ENCODE data around the gene SVEP1.

Gene SVEP1

GRCh38 chr9:110592044-110592830 is 12.7 kb upstream of the SVEP1 start:
- no peaks in the 10 kb centered on the region for H3K27me3 Mint-ChIP-seq (ENCODE audit: low read depth)
- H3K9me3 Mint-ChIP-seq = no peaks in the 10 kb centered on the region
- H3K4me3 Mint-ChIP-seq = no peak overlapping the region
- no peak overlapping the region for H3K27ac Mint-ChIP-seq
- H3K4me1 Mint-ChIP-seq (ENCODE audit: low read depth) = no peaks in the 10 kb centered on the region
- H3K36me3 Mint-ChIP-seq (ENCODE audit: low read depth) = no peaks in the 10 kb centered on the region

DNA sequence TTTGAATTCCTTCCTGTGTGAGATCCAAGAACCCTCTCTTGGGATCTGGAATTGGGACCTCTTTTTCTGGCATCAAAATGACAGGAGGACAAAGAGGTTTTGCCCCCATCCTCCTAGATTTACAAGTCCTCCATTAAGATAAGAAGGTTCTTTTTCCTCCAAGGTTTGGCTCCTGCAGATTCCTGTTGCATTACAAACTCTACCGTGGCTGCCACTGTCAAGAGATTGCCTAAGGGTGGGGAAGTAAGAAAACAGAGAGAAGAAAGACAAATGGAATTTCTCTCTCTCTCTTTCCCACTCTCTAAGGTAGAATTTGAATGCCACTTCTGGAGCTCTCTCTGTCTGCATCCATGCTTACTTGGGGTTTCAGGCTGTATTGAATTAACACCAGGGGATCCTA is 12.0 kb upstream of the SVEP1 start:
- no peak overlapping the region for H3K27ac Mint-ChIP-seq
- no peaks in the 10 kb centered on the region for H3K36me3 Mint-ChIP-seq (ENCODE audit: low read depth)
- H3K9me3 Mint-ChIP-seq = no peaks in the 10 kb centered on the region
- peaks cover 1% of the 10 kb centered on the region for H3K27me3 Mint-ChIP-seq (ENCODE audit: low read depth)
- H3K4me1 Mint-ChIP-seq (ENCODE audit: low read depth) = no peaks in the 10 kb centered on the region
- no peak overlapping the region for H3K4me3 Mint-ChIP-seq

DNA sequence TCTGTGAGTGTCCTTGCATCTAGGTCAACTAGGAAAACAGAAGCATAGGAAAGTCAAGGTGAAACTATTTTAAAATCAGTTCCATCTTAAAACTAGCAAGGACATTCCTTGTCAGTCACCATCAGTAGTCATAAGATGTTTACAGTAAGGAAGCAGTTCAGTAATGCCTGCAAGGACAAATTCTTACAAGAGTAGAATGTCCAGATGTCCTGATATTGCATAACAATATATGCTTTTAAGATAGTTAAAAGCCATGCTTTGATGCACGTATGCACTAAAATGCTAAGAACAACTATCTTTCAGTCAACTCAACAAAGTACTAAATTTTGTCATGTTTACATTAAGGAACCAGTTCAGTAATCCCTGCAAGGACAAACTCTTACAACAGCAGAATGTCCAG is 11.3 kb upstream of the SVEP1 start:
- H3K27ac Mint-ChIP-seq = no peak overlapping the region
- no peak overlapping the region for H3K4me3 Mint-ChIP-seq
- H3K4me1 Mint-ChIP-seq (ENCODE audit: low read depth) = no peaks in the 10 kb centered on the region
- peaks cover 5% of the 10 kb centered on the region for H3K27me3 Mint-ChIP-seq (ENCODE audit: low read depth)
- no peaks in the 10 kb centered on the region for H3K9me3 Mint-ChIP-seq
- no peaks in the 10 kb centered on the region for H3K36me3 Mint-ChIP-seq (ENCODE audit: low read depth)

GRCh38 chr9:110588296-110588695 is 8.8 kb upstream of the SVEP1 start:
- H3K27ac Mint-ChIP-seq = no peak overlapping the region
- H3K27me3 Mint-ChIP-seq (ENCODE audit: low read depth) = peaks cover 9% of the 10 kb centered on the region
- H3K4me3 Mint-ChIP-seq = no peak overlapping the region
- H3K4me1 Mint-ChIP-seq (ENCODE audit: low read depth) = no peaks in the 10 kb centered on the region
- H3K9me3 Mint-ChIP-seq = no peaks in the 10 kb centered on the region
- no peaks in the 10 kb centered on the region for H3K36me3 Mint-ChIP-seq (ENCODE audit: low read depth)

GRCh38 chr9:110583237-110583636 is 3.7 kb upstream of the SVEP1 start:
- H3K9me3 Mint-ChIP-seq = no peaks in the 10 kb centered on the region
- no peaks in the 10 kb centered on the region for H3K36me3 Mint-ChIP-seq (ENCODE audit: low read depth)
- no peak overlapping the region for H3K4me3 Mint-ChIP-seq
- H3K27ac Mint-ChIP-seq = no peak overlapping the region
- no peaks in the 10 kb centered on the region for H3K4me1 Mint-ChIP-seq (ENCODE audit: low read depth)
- peaks cover 41% of the 10 kb centered on the region for H3K27me3 Mint-ChIP-seq (ENCODE audit: low read depth)

- Mint-ChIP-seq H3K27me3 (ENCODE audit: low read depth) (peaks cover 52% of the 10 kb centered on the region), H3K4me3 (no peak overlapping the region)
Measured at GRCh38 chr9:110582156-110582555, 2.6 kb upstream of the SVEP1 start.

GRCh38 chr9:110580850-110581249 is 1.3 kb upstream of the SVEP1 start:
- Mint-ChIP-seq H3K9me3 (no peaks in the 10 kb centered on the region), H3K27ac (no peak overlapping the region), H3K4me3 (no peak overlapping the region), H3K27me3 (ENCODE audit: low read depth) (peaks cover 49% of the 10 kb centered on the region), H3K4me1 (ENCODE audit: low read depth) (no peaks in the 10 kb centered on the region), H3K36me3 (ENCODE audit: low read depth) (no peaks in the 10 kb centered on the region)

More at GRCh38 chr9:110582156-110582555, 2.6 kb upstream of the SVEP1 start:
- Mint-ChIP-seq H3K9me3 (no peaks in the 10 kb centered on the region), H3K27ac (no peak overlapping the region), H3K4me1 (ENCODE audit: low read depth) (no peaks in the 10 kb centered on the region), H3K36me3 (ENCODE audit: low read depth) (no peaks in the 10 kb centered on the region)

- Mint-ChIP-seq H3K4me3 (no peak overlapping the region), H3K27me3 (ENCODE audit: low read depth) (peaks cover 46% of the 10 kb centered on the region), H3K9me3 (no peaks in the 10 kb centered on the region), H3K36me3 (ENCODE audit: low read depth) (no peaks in the 10 kb centered on the region), H3K4me1 (ENCODE audit: low read depth) (no peaks in the 10 kb centered on the region), H3K27ac (no peak overlapping the region)
Measured at GRCh38 chr9:110579862-110580219, 300 bp upstream of the SVEP1 start.

GRCh38 chr9:110578575-110579033 is 937 bp downstream of the SVEP1 start:
- Mint-ChIP-seq H3K4me1 (ENCODE audit: low read depth) (no peaks in the 10 kb centered on the region), H3K27ac (no peak overlapping the region), H3K36me3 (ENCODE audit: low read depth) (no peaks in the 10 kb centered on the region), H3K4me3 (no peak overlapping the region), H3K9me3 (no peaks in the 10 kb centered on the region), H3K27me3 (ENCODE audit: low read depth) (peaks cover 46% of the 10 kb centered on the region)

DNA sequence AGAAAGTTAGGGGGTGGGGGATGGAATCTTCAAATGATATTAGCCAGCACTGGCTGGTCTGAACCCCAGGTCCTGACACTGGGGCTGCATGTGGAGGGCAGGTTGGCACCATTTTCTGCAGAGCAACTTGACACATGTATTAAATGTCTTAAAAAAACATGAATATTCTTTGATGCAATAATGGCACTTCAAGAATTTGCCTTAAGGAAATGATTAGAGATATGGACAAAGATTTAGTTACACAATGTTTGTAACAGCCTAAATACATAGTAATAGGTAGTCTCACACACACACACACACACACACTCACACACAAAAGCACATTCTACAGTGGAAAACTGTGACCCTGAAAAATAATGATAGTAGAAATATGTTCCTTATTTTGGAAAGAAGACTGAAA is 3.6 kb downstream of the SVEP1 start:
- H3K4me3 Mint-ChIP-seq = no peak overlapping the region
- H3K9me3 Mint-ChIP-seq = no peaks in the 10 kb centered on the region
- no peak overlapping the region for H3K27ac Mint-ChIP-seq
- no peaks in the 10 kb centered on the region for H3K36me3 Mint-ChIP-seq (ENCODE audit: low read depth)
- H3K27me3 Mint-ChIP-seq (ENCODE audit: low read depth) = peaks cover 41% of the 10 kb centered on the region
- H3K4me1 Mint-ChIP-seq (ENCODE audit: low read depth) = no peaks in the 10 kb centered on the region

DNA sequence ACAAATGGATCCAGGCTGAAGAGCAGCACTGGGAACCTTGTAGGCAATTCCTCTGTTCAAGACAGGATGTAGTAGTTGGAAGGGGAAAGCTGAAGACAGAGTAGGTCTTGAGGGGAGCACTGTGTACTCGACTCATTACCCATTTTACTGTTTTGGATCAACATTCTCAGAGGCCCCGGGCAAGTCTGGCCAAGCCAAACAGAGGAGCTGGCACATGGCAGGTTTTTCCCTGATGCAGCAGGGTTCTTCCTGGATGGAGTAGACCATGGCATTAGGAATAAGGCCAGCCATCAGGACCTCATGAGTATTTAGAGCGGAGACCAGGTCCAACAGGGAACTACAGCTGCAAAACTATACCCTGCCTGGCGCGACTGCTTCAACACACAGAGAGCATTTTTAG is 4.4 kb downstream of the SVEP1 start:
- Mint-ChIP-seq H3K4me3 (no peak overlapping the region), H3K27ac (no peak overlapping the region), H3K9me3 (no peaks in the 10 kb centered on the region), H3K27me3 (ENCODE audit: low read depth) (peaks cover 33% of the 10 kb centered on the region), H3K4me1 (ENCODE audit: low read depth) (no peaks in the 10 kb centered on the region), H3K36me3 (ENCODE audit: low read depth) (no peaks in the 10 kb centered on the region)

GRCh38 chr9:110573305-110573704 is 6.2 kb downstream of the SVEP1 start:
- Mint-ChIP-seq H3K27me3 (ENCODE audit: low read depth) (peaks cover 18% of the 10 kb centered on the region), H3K4me3 (no peak overlapping the region), H3K36me3 (ENCODE audit: low read depth) (no peaks in the 10 kb centered on the region), H3K4me1 (ENCODE audit: low read depth) (no peaks in the 10 kb centered on the region), H3K27ac (no peak overlapping the region), H3K9me3 (no peaks in the 10 kb centered on the region)

DNA sequence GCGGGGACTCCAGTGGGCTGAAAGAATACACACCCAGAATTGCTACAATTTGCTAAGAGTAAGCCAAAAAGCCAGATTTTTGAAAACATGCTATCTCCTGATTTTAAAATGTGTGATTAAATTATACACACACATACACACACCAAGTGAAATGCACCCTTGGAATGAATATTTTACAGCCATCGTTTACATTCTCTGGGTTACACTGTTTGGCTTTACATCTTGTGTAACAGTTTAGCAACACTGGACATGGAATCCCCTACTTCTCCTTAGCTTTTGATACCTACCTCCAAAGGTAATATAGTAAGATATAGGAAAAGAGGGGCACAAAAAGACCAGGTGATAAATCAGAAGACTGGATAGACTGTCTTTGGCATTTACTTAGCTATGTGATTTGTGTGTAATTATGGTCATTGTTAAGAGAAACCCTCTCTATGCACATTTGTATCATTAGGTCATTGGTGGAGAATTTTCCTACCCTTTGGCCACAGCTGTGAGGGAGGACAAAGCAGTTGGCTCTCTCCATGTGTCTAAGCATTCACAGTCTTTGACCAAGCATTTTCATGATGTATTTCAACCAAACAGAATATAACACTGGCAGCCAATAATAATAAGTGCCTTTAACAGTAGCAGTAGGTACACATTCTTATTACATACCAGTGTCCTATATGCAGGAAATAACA is 7.6 kb downstream of the SVEP1 start:
- H3K9me3 Mint-ChIP-seq = no peaks in the 10 kb centered on the region
- no peaks in the 10 kb centered on the region for H3K36me3 Mint-ChIP-seq (ENCODE audit: low read depth)
- peaks cover 4% of the 10 kb centered on the region for H3K27me3 Mint-ChIP-seq (ENCODE audit: low read depth)
- no peaks in the 10 kb centered on the region for H3K4me1 Mint-ChIP-seq (ENCODE audit: low read depth)
- H3K4me3 Mint-ChIP-seq = no peak overlapping the region
- H3K27ac Mint-ChIP-seq = no peak overlapping the region

DNA sequence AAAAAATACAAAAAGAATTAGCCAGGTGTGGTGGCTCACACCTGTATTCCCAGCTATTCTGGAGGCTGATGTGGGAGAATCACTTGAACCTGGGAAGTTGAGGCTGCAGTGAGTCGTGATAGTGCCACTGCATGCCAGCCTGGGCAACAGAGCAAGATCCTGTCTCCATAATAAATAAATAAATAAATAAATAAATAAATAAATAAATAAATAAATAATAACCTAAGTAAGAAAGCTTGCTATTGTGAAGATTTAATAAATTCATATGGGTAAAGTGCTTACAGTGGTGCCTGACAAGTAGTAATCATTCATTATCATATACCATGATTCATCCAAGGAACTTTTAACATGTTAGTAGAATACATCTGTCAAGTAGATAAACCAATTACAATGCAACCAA is 13.4 kb downstream of the SVEP1 start:
- no peaks in the 10 kb centered on the region for H3K36me3 Mint-ChIP-seq (ENCODE audit: low read depth)
- no peak overlapping the region for H3K4me3 Mint-ChIP-seq
- H3K27me3 Mint-ChIP-seq (ENCODE audit: low read depth) = no peaks in the 10 kb centered on the region
- no peaks in the 10 kb centered on the region for H3K4me1 Mint-ChIP-seq (ENCODE audit: low read depth)
- H3K9me3 Mint-ChIP-seq = no peaks in the 10 kb centered on the region
- H3K27ac Mint-ChIP-seq = no peak overlapping the region

GRCh38 chr9:110561826-110562225 is 17.7 kb downstream of the SVEP1 start:
- H3K4me1 Mint-ChIP-seq (ENCODE audit: low read depth) = no peaks in the 10 kb centered on the region
- no peaks in the 10 kb centered on the region for H3K27me3 Mint-ChIP-seq (ENCODE audit: low read depth)
- no peaks in the 10 kb centered on the region for H3K36me3 Mint-ChIP-seq (ENCODE audit: low read depth)
- no peak overlapping the region for H3K27ac Mint-ChIP-seq
- no peak overlapping the region for H3K4me3 Mint-ChIP-seq
- H3K9me3 Mint-ChIP-seq = no peaks in the 10 kb centered on the region

Data from T-helper 1 cell treated with Interleukin-12 subunit alpha and Interleukin-12 subunit beta and Interleukin-4 antibody, amounts not matched to agents 30 μg/mL and 1 μg/mL, for 36 hours (primary cell).